GM21367 (cell line): Measurements from ENCODE around the gene PHF13.
"Not testable (repeated sequence)": the region's sequence is repeated elsewhere in the genome, so short reads cannot be mapped to it uniquely, and the experiment has no call there.

Experiments used
- ATAC-seq: cut with Tn5 transposase; IDR thresholded peaks from one replicate; pipeline ENCODE4 v1.9.1; 2021; ENCODE audit not compliant: unreplicated experiment

Gene PHF13

GRCh38 chr1:6586404-6586816 is 27.1 kb upstream of the PHF13 start:
- ATAC-seq = no peak

DNA sequence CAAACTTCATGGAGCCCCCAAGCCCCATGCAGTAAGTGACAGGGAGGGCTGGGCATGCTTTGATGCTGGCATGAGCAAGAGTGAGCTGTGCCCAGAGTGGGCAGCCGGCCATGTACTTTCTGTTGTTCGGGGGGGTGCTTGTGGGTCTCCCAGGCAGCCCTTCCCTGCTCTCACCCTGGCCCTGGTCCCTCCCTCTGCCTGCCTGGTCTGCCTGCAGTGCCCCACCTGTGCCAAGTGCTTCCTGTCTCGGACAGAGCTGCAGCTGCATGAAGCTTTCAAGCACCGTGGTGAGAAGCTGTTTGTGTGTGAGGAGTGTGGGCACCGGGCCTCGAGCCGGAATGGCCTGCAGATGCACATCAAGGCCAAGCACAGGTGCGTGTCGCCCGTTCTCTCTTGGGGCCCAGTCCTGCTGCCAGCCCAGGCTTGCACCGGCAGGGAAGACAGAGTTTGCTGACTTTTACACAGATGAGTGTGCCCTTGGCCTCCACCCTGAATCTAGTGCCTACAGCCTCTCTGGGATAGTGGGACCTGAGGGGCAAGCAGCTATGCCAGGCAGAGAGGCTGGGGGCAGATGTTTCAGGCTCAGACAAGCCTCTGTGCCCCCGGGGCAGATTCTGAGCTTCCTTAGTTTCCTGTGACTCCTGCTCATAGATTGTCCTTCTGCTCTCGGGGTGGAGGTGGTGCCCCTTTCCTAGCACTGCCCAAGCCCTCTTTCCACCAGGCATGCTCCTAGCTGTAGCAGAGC is 26.1 kb upstream of the PHF13 start:
- no peak for ATAC-seq

GRCh38 chr1:6588128-6588892 is 25.2 kb upstream of the PHF13 start:
- ATAC-seq = no peak

- no peak for ATAC-seq
These were observed 24.5 kb upstream of the PHF13 start for GRCh38 chr1:6588893-6589520.

DNA sequence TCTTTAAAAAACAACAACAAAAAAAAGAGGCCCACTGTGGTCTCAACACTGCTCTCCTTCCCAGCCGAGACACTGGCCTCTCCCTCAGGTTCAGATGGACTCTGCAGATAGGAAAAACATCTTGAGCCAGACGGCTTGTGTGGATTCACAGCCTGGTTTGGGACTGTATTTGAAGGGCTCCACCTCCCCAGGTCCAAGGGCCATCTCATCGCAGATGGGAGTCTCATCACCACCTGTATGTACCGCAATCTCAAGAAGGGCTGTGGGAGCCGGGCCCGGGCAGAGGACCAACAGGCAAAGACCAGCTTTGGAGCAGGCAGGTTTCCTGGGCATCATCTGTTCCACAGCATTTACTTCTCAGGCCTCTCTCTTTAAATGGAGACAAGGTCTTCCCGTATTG is 23.5 kb upstream of the PHF13 start:
- ATAC-seq = no peak

GRCh38 chr1:6591222-6591621 is 22.3 kb upstream of the PHF13 start:
- no peak for ATAC-seq

DNA sequence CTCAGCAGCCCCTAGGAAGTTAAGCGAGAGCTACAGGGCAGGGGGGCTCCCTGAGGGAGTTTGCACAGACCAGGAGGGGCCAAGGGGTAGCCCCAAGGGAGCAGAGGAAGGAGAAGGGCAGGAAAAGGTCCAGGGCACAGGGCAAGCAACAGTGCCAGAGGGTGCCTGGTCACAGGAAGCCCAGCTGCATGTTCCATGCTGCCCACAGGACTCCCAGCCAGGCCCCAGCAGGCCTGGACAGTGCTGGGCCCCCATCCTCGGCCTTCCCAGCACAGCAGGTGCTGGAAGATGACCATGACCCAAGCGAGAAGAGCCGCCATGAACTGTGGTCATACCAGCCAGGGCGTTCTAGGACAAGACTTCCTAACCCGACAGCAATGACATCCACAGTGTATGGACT is 21.9 kb upstream of the PHF13 start:
- no peak for ATAC-seq

DNA sequence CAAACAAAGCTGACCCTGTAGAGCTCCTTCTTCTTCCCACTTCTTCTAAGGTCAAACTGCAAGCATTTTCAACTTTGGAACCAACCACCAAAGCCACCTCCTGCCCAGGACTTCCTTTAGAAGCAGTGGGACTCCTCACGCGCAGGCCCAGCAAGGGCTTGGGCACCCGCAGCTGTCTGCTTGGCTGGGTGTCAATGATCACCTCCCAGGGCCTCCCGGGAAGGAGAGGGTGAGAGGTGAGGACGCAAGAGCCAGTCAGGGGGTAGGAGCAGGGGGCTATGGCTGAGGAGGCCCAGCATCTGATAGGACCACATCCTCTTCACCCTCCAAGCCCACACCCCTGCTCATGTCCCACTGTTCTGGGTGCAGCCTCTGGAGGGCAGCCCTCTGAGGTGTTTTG is 21.1 kb upstream of the PHF13 start:
- no peak for ATAC-seq

GRCh38 chr1:6592865-6593593 is 20.5 kb upstream of the PHF13 start:
- no peak for ATAC-seq

DNA sequence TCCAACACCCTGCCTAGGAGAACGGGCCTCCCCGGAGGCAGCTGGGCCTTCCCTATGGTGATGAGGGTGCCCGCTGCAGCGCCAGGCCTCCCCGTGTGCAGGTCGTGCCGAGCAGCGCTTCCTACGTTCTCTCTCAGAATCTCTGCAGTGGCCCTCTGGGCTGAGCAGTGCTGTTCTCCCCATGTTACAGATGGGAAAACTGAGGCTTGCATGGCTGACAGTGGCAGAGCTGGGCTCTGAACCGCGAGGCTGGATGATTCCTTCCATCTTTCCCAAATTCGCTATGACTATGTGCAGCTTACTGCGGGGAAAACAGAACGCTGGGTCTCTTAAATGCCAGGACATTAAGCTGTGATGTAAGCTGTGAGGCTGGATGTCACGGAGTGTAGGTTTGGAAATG is 19.7 kb upstream of the PHF13 start:
- ATAC-seq = no peak

DNA sequence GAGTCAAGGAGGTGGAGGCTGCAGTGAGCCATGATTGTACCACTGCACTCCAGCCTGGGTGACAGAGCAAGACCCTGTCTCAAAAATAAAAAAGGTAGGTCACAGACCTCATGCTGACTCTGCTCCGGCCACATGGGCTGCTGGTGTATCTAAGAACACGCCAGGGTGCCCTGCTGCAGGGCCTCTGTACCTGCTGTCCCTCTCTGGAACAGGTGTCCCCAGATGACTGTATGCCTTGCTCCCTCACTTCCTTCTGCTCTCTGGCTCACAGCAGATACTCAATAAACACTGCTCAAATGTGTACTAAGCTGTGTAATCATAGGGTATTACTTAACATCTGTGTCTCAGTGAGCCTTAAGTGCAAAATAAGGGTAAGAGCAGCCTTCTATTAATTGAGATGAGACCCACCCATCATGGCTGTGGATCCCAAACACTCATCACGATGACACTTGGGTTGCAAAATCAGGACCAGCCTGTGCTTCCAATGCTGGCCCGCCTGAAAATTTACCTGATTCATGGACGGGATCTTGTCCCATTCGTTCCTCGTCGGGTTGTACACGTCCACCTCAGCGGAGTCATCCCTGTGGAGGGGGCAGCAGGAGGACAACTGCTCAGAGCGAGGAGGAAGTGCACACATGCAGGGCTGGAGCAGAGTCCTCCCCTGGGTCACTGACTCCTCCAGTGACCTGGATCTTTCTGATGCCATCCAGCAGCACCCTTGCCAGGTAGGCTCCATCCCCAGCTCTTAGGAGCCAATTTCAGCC is 18.4 kb upstream of the PHF13 start:
- no peak for ATAC-seq

GRCh38 chr1:6596351-6596750 is 17.2 kb upstream of the PHF13 start:
- ATAC-seq = no peak

GRCh38 chr1:6596886-6597776 is 16.4 kb upstream of the PHF13 start:
- no peak for ATAC-seq

GRCh38 chr1:6597777-6598131 is 15.8 kb upstream of the PHF13 start:
- no peak for ATAC-seq

- ATAC-seq = no peak
These were observed 14.2 kb upstream of the PHF13 start for GRCh38 chr1:6599141-6599975.

- not testable (repeated sequence) for ATAC-seq
These were observed 13.5 kb upstream of the PHF13 start for GRCh38 chr1:6599991-6600390.

- ATAC-seq = no peak
These were observed 13.0 kb upstream of the PHF13 start for GRCh38 chr1:6600410-6601048.
